H1 (cell line): Measurements from ENCODE around the gene APPL2. TPM values are rescaled to one million over a fixed set of nuclear protein-coding genes. Genes with fewer than 3 reads are reported as not detected.
"Not testable (repeated sequence)": the region's sequence is repeated elsewhere in the genome, so short reads cannot be mapped to it uniquely, and the experiment has no call there.

Source experiments
- CTCF ChIA-PET: fragments of 300-600 bp; sonication (Branson Sonifier 250); formaldehyde crosslinking; loops from one replicate; lab custom pipeline; 2021; ENCODE audit not compliant: partially characterized antibody; lab: Charles Lee
- POLR2A ChIA-PET: fragments of 300-600 bp; sonication (Branson Sonifier 250); formaldehyde crosslinking; loops from one replicate; lab custom pipeline; 2021; ENCODE audit warnings: inconsistent platforms; ENCODE audit not compliant: partially characterized antibody; lab: Charles Lee
- DNase-seq, 2 experiments: peaks; one replicate each; pipeline versions ENCODE4 v3.0.0 to v3.0.0-alpha.2; 2010 to 2022; ENCODE audit warnings: low spot score in 2 of 2, low read depth in 1 of 2, mixed read lengths in 1 of 2
- FAIRE-seq: peaks from 2 replicates; lab custom pipeline; 2011; peaks lifted over from hg19 to GRCh38; lab: Jason Lieb, UNC
- H2AFZ ChIP-seq: 2 replicates; pipeline ENCODE4 v1.8.1; 2012; ENCODE audit warnings: low read length, inconsistent platforms
- H2AK5ac ChIP-seq: 2 replicates; pipeline ENCODE4 v1.6.1; 2013; ENCODE audit warnings: low read depth, low read length
- H2BK120ac ChIP-seq: replicated peaks from 2 replicates; pipeline ENCODE3; 2013; ENCODE audit warnings: low read depth, low read length, inconsistent platforms
- H2BK12ac ChIP-seq: 2 replicates; pipeline ENCODE4 v1.6.1; 2013; ENCODE audit warnings: low read depth, low read length
- H2BK15ac ChIP-seq: 2 replicates; pipeline ENCODE4 v1.6.1; 2013; ENCODE audit warnings: low read length
- H2BK20ac ChIP-seq: 2 replicates; pipeline ENCODE4 v1.6.1; 2013; ENCODE audit warnings: low read length
- H2BK5ac ChIP-seq: 2 replicates; pipeline ENCODE4 v1.6.1; 2013; ENCODE audit warnings: low read depth, low read length
- H3K14ac ChIP-seq: 2 replicates; pipeline ENCODE4 v1.6.1; 2013; ENCODE audit warnings: inconsistent platforms; ENCODE audit not compliant: insufficient read length
- H3K18ac ChIP-seq: 2 replicates; pipeline ENCODE4 v1.6.1; 2013; ENCODE audit warnings: low read length; ENCODE audit errors: extremely low read depth
- H3K23ac ChIP-seq: 2 replicates; pipeline ENCODE4 v1.6.1; 2013; ENCODE audit warnings: inconsistent platforms; ENCODE audit not compliant: insufficient read length
- H3K23me2 ChIP-seq: 2 replicates; pipeline ENCODE4 v1.6.1; 2013; ENCODE audit warnings: low read depth, low read length
- H3K27ac ChIP-seq: 2 replicates; pipeline ENCODE4 v1.6.1; 2011; ENCODE audit warnings: low read depth, low read length, inconsistent platforms
- H3K27me3 ChIP-seq, 4 experiments: replicated peaks in 1 of 4; 1 replicate in 1 of 4; 2 replicates in 3 of 4; pipeline versions ENCODE4 v1.6.1 to v1.8.1; 2011 to 2013; ENCODE audit warnings: low read length in 3 of 4, mild to moderate bottlenecking in 3 of 4, inconsistent platforms in 2 of 4, mixed read lengths in 2 of 4, moderate library complexity in 1 of 4; ENCODE audit not compliant: control insufficient read depth in 3 of 4, insufficient read depth in 3 of 4; ENCODE audit errors: extremely low read depth in 1 of 4
- H3K36me3 ChIP-seq, 4 experiments: 2 replicates each; pipeline versions ENCODE4 v1.6.1 to v1.8.1; 2011 to 2013; ENCODE audit warnings: mild to moderate bottlenecking in 4 of 4, low read length in 3 of 4, moderate library complexity in 2 of 4, control low read depth in 1 of 4, inconsistent platforms in 1 of 4; ENCODE audit not compliant: insufficient read depth in 4 of 4, control insufficient read depth in 2 of 4
- H3K4ac ChIP-seq: replicated peaks from 2 replicates; pipeline ENCODE3; 2013; ENCODE audit warnings: low read length, low read depth, mixed read lengths, inconsistent platforms; ENCODE audit not compliant: insufficient read length
- H3K4me1 ChIP-seq, 4 experiments: replicated peaks in 1 of 4; 1 replicate in 1 of 4; 2 replicates in 3 of 4; pipeline versions ENCODE4 v1.6.1 to v1.8.1; 2011 to 2013; ENCODE audit warnings: low read length in 3 of 4, inconsistent platforms in 2 of 4, mixed read lengths in 1 of 4; ENCODE audit not compliant: insufficient read depth in 4 of 4, control insufficient read depth in 3 of 4
- H3K4me2 ChIP-seq, 2 experiments: 2 replicates each; pipeline versions ENCODE4 v1.6.1 to v1.8.1; 2011 to 2013; ENCODE audit warnings: low read depth in 2 of 2, low read length in 2 of 2, control low read depth in 1 of 2, inconsistent platforms in 1 of 2, mild to moderate bottlenecking in 1 of 2; ENCODE audit not compliant: insufficient read depth in 1 of 2
- H3K4me3 ChIP-seq, 4 experiments: fragments of 200-600, 300-600 bp in 1 of 4; sonication (generic), shearing (Covaris generic), sonication (Bioruptor Twin) in 1 of 4; 2 replicates each; pipeline versions ENCODE4 v1.5.1 to v1.8.1; 2011 to 2016; ENCODE audit warnings: low read length in 4 of 4, low read depth in 3 of 4, control low read depth in 2 of 4, inconsistent platforms in 2 of 4, mild to moderate bottlenecking in 2 of 4, mixed read lengths in 1 of 4, moderate library complexity in 1 of 4; ENCODE audit not compliant: insufficient read depth in 2 of 4; ENCODE audit errors: extremely low read depth in 1 of 4
- H3K56ac ChIP-seq: replicated peaks from 2 replicates; pipeline ENCODE3; 2013; ENCODE audit warnings: low read depth, mild to moderate bottlenecking, mixed read lengths, low read length, inconsistent platforms; ENCODE audit not compliant: insufficient read length
- H3K79me1 ChIP-seq: 2 replicates; pipeline ENCODE4 v1.6.1; 2013; ENCODE audit warnings: low read depth, low read length, control low read depth
- H3K79me2 ChIP-seq, 2 experiments: 2 replicates each; pipeline versions ENCODE4 v1.6.1 to v1.8.1; 2012 to 2013; ENCODE audit warnings: low read length in 2 of 2, mild to moderate bottlenecking in 2 of 2, inconsistent platforms in 1 of 2; ENCODE audit not compliant: insufficient read depth in 2 of 2, control insufficient read depth in 1 of 2
- H3K9ac ChIP-seq, 4 experiments: replicated peaks in 1 of 4; 1 replicate in 1 of 4; 2 replicates in 3 of 4; pipeline versions ENCODE4 v1.6.1 to v1.8.1; 2011 to 2013; ENCODE audit warnings: low read depth in 3 of 4, low read length in 3 of 4, control low read depth in 2 of 4, mild to moderate bottlenecking in 2 of 4, moderate library complexity in 2 of 4, inconsistent platforms in 1 of 4; ENCODE audit errors: extremely low read depth in 1 of 4
- H3K9me3 ChIP-seq, 2 experiments: 2 replicates each; pipeline versions ENCODE4 v1.6.1 to v1.8.1; 2012 to 2013; ENCODE audit warnings: mild to moderate bottlenecking in 2 of 2, moderate library complexity in 2 of 2, control low read depth in 1 of 2, inconsistent platforms in 1 of 2, low read depth in 1 of 2, low read length in 1 of 2, mixed read lengths in 1 of 2; ENCODE audit not compliant: insufficient read depth in 2 of 2
- H4K20me1 ChIP-seq, 2 experiments: replicated peaks in 1 of 2; 2 replicates each; pipeline versions ENCODE3 to v1.8.1; 2011 to 2013; ENCODE audit warnings: inconsistent platforms in 2 of 2, low read length in 2 of 2, mild to moderate bottlenecking in 1 of 2; ENCODE audit not compliant: insufficient read depth in 2 of 2, control insufficient read depth in 1 of 2
- H4K5ac ChIP-seq: 2 replicates; pipeline ENCODE4 v1.6.1; 2013; ENCODE audit warnings: low read length, low read depth, mixed read lengths, inconsistent platforms; ENCODE audit not compliant: insufficient read length
- H4K8ac ChIP-seq: 2 replicates; pipeline ENCODE4 v1.8.0; 2013; ENCODE audit warnings: mild to moderate bottlenecking, moderate library complexity, low read length, inconsistent platforms; ENCODE audit not compliant: insufficient read depth; ENCODE audit errors: extremely low read depth
- H4K91ac ChIP-seq: replicated peaks from 2 replicates; pipeline ENCODE3; 2013; ENCODE audit warnings: low read length, mixed read lengths, inconsistent platforms; ENCODE audit not compliant: insufficient read length
- WGBS, 2 experiments: shearing (Covaris generic) in 1 of 2; methylation state at CpG; one replicate each; pipeline versions ENCODE4 v1.1.6 to v1.1.7; 2013 to 2015; ENCODE audit warnings: low lambda C conversion rate in 2 of 2, mixed read lengths in 2 of 2, inconsistent platforms in 1 of 2, low coverage in 1 of 2, missing lambda C conversion rate in 1 of 2; ENCODE audit not compliant: insufficient replicate concordance in 2 of 2, insufficient coverage in 1 of 2, insufficient read length in 1 of 2; ENCODE audit errors: extremely low coverage in 1 of 2, missing lambda C conversion rate in 1 of 2; 5-methylcytosine and 5-hydroxymethylcytosine counted together
- polyA plus RNA-seq, 7 experiments: library from polyadenylated mRNA; depleted of rRNA in 3 of 7; stranded (reverse) in 5 of 7; unstranded in 2 of 7; fragments of >200 nt in 5 of 7; fragments of 200-250 nt in 2 of 7; gene quantifications; 1 replicate in 5 of 7; 2 replicates in 1 of 7; 4 replicates in 1 of 7; pipeline versions ENCODE4 v1.2.1 to v1.2.3, GENCODE V29; 2011 to 2013; ENCODE audit warnings: missing spikeins in 2 of 7, mixed read lengths in 2 of 7
- total RNA-seq: library from RNA; stranded (reverse); fragmentation: NEBNext Ultra II Directional; extraction: Animal tissue kit (Norgen Biotek cat#: 25700); gene quantifications from 2 replicates; pipeline ENCODE4 v1.2.1, GENCODE V29; 2021

The APPL2 gene
- total and polyA plus RNA-seq, 2 of the 8 experiments (the other 6 are each of a cell fraction or from before 2014, with no cell fraction given), result 8.9 to 22.9 TPM

DNA sequence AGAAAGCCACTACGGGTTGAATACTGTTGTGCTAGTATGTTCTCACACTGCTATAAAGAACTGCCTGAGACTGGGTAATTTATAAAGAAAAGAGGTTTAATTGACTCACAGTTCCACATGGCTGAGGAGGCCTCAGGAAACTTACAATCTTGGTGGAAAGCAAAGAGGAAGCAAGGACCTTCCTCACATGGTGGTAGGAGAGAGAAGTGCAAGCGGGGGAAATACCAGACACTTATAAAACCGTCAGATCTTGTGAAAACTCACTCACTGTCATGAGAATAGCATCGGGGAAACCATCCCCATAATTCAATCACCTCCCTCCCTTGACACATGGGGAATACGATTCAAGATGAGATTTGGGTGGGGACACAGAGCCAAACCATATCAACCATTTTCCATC is 20.5 kb upstream of the APPL2 start:
- H3K23me2 ChIP-seq, H3K4me3 ChIP-seq, DNase-seq, H2AFZ ChIP-seq, H2BK20ac ChIP-seq, H3K9me3 ChIP-seq, H3K56ac ChIP-seq, H3K14ac ChIP-seq, H2AK5ac ChIP-seq, H3K4me2 ChIP-seq, POLR2A ChIA-PET, H3K79me2 ChIP-seq, H2BK5ac ChIP-seq, H3K27ac ChIP-seq, H2BK12ac ChIP-seq, H2BK15ac ChIP-seq, H4K20me1 ChIP-seq, H4K8ac ChIP-seq, H3K27me3 ChIP-seq, H3K9ac ChIP-seq, H3K36me3 ChIP-seq, H3K79me1 ChIP-seq, H2BK120ac ChIP-seq, H4K5ac ChIP-seq, H3K18ac ChIP-seq, H3K4me1 ChIP-seq, H4K91ac ChIP-seq, FAIRE-seq, H3K4ac ChIP-seq, H3K23ac ChIP-seq: not testable (repeated sequence)
- WGBS, 2 experiments, result 84% methylated on average over 5 of the region's 5 CpGs; no CpG with 5 or more reads in 1 of the 2 experiments
- CTCF ChIA-PET, result interaction anchor here (0.6 to 2.1 kb wide), 4 partner anchors 11 to 194 kb away, joined by 3 to 7 read pairs (median 4); no protein-coding TSS in a partner anchor
